Left lung (tissue), 10 donors: Measurements from ENCODE around the gene ZNF664. TPM values are rescaled to one million over a fixed set of nuclear protein-coding genes. Genes with fewer than 3 reads are reported as not detected.
A peak's percentile ranks its signal among the peaks of the same experiment; 100 is the strongest.

ENCODE experiments used
- ATAC-seq: fragments of 200-7000 bp; cut with Tn5 transposase; one replicate; pipeline ENCODE4 v1.9.1; 2020; ENCODE audit warnings: moderate library complexity
- DNase-seq, 4 donors: peaks; one replicate each; pipeline ENCODE4 v3.0.0-alpha.2; 2013 to 2020
- H3K27ac ChIP-seq, 2 donors: fragments of 200-600 bp; sonication (generic) in 1 of 2; one replicate each; pipeline versions ENCODE4 v1.5.0 to v1.8.0; 2020 to 2021
- H3K27me3 ChIP-seq, 2 donors: fragments of 200-600 bp; sonication (generic) in 1 of 2; one replicate each; pipeline versions ENCODE4 v1.5.0 to v1.8.0; 2020 to 2021
- H3K36me3 ChIP-seq, 2 donors: fragments of 200-600 bp; sonication (generic) in 1 of 2; one replicate each; pipeline versions ENCODE4 v1.5.0 to v1.8.0; 2020 to 2021
- H3K4me1 ChIP-seq, 2 donors: fragments of 200-600 bp; one replicate each; pipeline ENCODE4 v1.8.0; 2021
- H3K4me3 ChIP-seq, 2 donors: fragments of 200-600 bp; sonication (generic) in 1 of 2; one replicate each; pipeline versions ENCODE4 v1.5.0 to v1.8.0; 2020 to 2021; ENCODE audit warnings: mild to moderate bottlenecking in 1 of 2
- H3K9me3 ChIP-seq, 2 donors: fragments of 200-600 bp; sonication (generic) in 1 of 2; one replicate each; pipeline versions ENCODE4 v1.5.0 to v1.8.0; 2020 to 2021
- intact Hi-C, 2 donors: fragments of 100-400 bp; cut with DNase I; formaldehyde crosslinking; loops; one replicate each; pipeline versions ENCODE4 v1.11.2 to v1.14.2; 2022
- polyA plus RNA-seq, 6 donors: library from polyadenylated mRNA; unstranded; fragments of 120-200 nt; gene quantifications; one replicate each; pipeline ENCODE4 v1.2.1, GENCODE V29; 2013; ENCODE audit not compliant: insufficient read length in 6 of 6
- total RNA-seq, 2 donors: library from RNA; stranded (reverse); fragmentation: NEBNext Ultra II Directional; extraction: Animal tissue kit (Norgen Biotek cat#: 25700); gene quantifications; one replicate each; pipeline ENCODE4 v1.2.1, GENCODE V29; 2021
- TF ChIP-seq, protein P1 (sequence below), 2 donors: fragments of 200-600 bp; sonication (generic) in 1 of 2; IDR thresholded peaks; one replicate each; pipeline versions ENCODE4 v1.5.0 to v1.8.0; 2021; ENCODE audit warnings: antibody characterized with exemption in 2 of 2
- donor health status: DM: no; HTN: yes; CAD: no.
- donor health status: DM: no; HTN: no; CAD: no.

Gene ZNF664
- total and polyA plus RNA-seq, 8 donors = 85.8 to 169 (median 144) TPM

DNA sequence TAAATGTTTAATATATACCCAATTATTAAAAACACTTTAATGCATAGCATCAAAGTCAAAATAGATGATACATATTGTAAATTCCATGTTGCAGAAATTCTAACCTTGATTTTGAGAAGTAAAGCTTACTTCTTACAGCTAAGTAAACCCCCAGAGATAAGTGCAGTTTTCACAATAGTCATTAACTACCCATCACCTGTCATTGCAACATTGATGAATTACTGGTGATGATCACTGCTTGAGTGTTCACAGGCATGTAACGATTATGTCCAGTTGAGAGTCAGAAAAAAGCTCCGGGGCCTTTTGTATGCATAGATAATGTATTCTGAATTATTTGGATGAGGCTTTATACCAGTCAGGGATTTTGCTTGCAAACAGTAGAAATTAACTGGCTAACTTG, 67.7 kb downstream of the ZNF664 start:
- no peak overlapping the region for H3K4me3 ChIP-seq
- intact Hi-C loops = loop anchor here in 1 of 2 donors (5.0 kb wide), 1 partner anchor 277 kb away; no protein-coding TSS in a partner anchor
- DNase-seq (no peak), ATAC-seq (no peak)
- H3K27ac ChIP-seq = no peak overlapping the region
- peaks cover 0 to 9% of the 10 kb centered on the region in 2 donors for H3K4me1 ChIP-seq
- no peaks in the 10 kb centered on the region for H3K9me3 ChIP-seq
- TF ChIP-seq, protein P1, sequence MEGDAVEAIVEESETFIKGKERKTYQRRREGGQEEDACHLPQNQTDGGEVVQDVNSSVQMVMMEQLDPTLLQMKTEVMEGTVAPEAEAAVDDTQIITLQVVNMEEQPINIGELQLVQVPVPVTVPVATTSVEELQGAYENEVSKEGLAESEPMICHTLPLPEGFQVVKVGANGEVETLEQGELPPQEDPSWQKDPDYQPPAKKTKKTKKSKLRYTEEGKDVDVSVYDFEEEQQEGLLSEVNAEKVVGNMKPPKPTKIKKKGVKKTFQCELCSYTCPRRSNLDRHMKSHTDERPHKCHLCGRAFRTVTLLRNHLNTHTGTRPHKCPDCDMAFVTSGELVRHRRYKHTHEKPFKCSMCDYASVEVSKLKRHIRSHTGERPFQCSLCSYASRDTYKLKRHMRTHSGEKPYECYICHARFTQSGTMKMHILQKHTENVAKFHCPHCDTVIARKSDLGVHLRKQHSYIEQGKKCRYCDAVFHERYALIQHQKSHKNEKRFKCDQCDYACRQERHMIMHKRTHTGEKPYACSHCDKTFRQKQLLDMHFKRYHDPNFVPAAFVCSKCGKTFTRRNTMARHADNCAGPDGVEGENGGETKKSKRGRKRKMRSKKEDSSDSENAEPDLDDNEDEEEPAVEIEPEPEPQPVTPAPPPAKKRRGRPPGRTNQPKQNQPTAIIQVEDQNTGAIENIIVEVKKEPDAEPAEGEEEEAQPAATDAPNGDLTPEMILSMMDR (IDR thresholded peaks at IDR 0.05) = no peak
- no peaks in the 10 kb centered on the region for H3K36me3 ChIP-seq
- no peaks in the 10 kb centered on the region for H3K27me3 ChIP-seq

DNA sequence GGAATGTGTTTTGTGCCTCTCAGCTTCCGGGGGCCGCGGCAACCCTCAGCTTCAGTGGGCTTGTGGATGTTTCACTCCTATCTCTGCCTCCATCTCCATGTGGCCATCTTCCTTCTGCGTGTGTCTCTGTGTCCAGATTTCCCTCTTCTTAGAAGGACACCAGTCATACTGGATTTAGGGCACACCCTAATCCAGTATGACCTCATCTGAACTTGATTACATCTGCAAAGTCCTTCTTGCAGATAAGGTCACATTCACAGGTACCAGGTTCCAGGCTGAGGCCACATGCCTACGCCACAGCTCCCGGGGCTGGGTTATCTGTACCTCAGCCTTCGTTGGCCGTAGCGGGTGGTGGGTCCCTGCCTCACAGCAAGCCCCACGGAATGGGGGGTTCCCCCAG, 68.9 kb downstream of the ZNF664 start:
- Histone ChIP-seq H3K4me3 (no peak overlapping the region), H3K4me1 (peaks cover 0 to 10% of the 10 kb centered on the region in 2 donors), H3K9me3 (peaks cover 0 to 6% of the 10 kb centered on the region in 2 donors), H3K27me3 (no peaks in the 10 kb centered on the region), H3K36me3 (no peaks in the 10 kb centered on the region), H3K27ac (no peak overlapping the region)
- DNase-seq (no peak), ATAC-seq (no peak)
- intact Hi-C loops = loop anchor here in 1 of 2 donors (5.0 kb wide), 1 partner anchor 275 kb away; no protein-coding TSS in a partner anchor
- TF ChIP-seq, protein P1 (IDR thresholded peaks at IDR 0.05) = no peak

DNA sequence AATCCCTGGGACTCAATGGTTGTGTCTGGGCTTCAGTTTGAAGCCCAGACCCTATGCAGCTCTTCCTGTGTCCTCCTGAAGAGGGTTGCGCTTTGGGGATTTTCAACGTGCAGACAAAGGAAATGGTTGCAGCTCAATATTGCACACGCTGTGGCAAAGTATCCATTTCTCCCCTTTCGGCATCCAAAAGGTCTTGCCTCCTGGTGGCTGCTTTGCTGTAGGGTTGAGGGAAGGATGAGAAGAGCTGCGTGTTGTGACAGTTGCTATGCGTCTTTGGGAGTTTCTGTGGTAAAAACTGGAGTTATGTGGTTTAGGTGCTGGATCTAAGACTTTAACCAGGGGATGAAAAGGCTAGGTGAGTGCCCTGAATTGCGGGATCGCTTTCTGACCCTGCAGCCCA, 71.0 kb downstream of the ZNF664 start:
- H3K9me3 ChIP-seq = peaks cover 0 to 23% of the 10 kb centered on the region in 2 donors
- H3K36me3 ChIP-seq = no peaks in the 10 kb centered on the region
- TF ChIP-seq, protein P1 (IDR thresholded peaks at IDR 0.05) = no peak
- no peaks in the 10 kb centered on the region for H3K27me3 ChIP-seq
- intact Hi-C loops = loop anchor here in 1 of 2 donors (5.0 kb wide), 1 partner anchor 273 kb away; no protein-coding TSS in a partner anchor
- peaks cover 0 to 10% of the 10 kb centered on the region in 2 donors for H3K4me1 ChIP-seq
- H3K4me3 ChIP-seq = no peak overlapping the region
- DNase-seq (no peak), ATAC-seq (no peak)
- H3K27ac ChIP-seq = no peak overlapping the region

GRCh38 chr12:124044809-124045321, 71.8 kb downstream of the ZNF664 start:
- intact Hi-C loops = loop anchor here in 1 of 2 donors (5.0 kb wide), 1 partner anchor 272 kb away; no protein-coding TSS in a partner anchor
- Histone ChIP-seq H3K4me3 (no peak overlapping the region), H3K27ac (no peak overlapping the region), H3K36me3 (no peaks in the 10 kb centered on the region), H3K9me3 (peaks cover 0 to 23% of the 10 kb centered on the region in 2 donors), H3K27me3 (no peaks in the 10 kb centered on the region), H3K4me1 (peaks cover 0 to 10% of the 10 kb centered on the region in 2 donors)
- no peak for ATAC-seq
- peak in 1 of 4 donors; percentile 39 for DNase-seq
- TF ChIP-seq, protein P1 (IDR thresholded peaks at IDR 0.05) = no peak

DNA sequence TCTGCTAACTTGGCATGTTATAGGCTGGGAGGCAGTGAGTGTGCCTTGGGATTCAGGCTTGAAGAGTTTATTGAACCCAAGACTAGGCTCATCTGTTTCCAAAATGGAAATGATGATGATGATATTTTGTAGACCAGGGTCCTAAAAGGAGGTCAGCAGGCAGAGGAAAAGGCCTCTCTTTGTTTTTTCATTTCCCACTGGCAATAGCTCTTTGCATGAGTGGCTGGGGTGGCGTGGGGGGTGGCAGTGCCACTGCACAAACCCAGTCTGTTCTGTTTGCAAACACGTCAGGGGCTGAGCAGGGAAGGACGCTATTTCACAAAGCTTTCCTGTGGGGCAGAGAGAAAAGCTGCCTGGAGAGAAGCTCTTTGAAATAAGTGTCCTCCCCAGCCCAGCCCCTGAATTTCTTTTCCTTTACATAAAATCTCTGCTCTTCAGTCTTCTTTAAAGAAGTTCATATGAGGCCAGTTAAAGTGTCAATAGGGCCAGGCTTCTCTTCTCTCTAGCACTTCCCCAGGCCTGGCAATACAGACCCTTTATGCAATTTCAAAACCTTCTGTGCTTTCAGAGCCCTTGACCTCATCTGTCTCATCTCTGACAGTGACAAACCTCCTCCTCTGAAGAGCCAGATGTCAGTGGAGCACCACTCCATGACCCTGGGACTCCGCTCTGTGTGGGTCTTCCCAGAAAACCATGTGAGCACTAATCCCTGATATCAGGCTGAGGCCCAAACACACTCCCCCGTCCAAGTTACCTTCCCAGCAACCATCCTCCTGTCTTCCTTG, 72.8 kb downstream of the ZNF664 start:
- ATAC-seq (no peak), DNase-seq (peak in 1 of 4 donors; percentile 26)
- H3K9me3 ChIP-seq = peaks cover 0 to 23% of the 10 kb centered on the region in 2 donors
- no peak overlapping the region for H3K4me3 ChIP-seq
- TF ChIP-seq, protein P1 (IDR thresholded peaks at IDR 0.05) = no peak
- intact Hi-C loops = no loop called here
- no peak overlapping the region for H3K27ac ChIP-seq
- no peaks in the 10 kb centered on the region for H3K36me3 ChIP-seq
- H3K27me3 ChIP-seq = no peaks in the 10 kb centered on the region
- H3K4me1 ChIP-seq = peaks cover 0 to 4% of the 10 kb centered on the region in 2 donors
